ENCODE data around the gene CCL24.
"Not testable (repeated sequence)": the region's sequence is repeated elsewhere in the genome, so short reads cannot be mapped to it uniquely, and the experiment has no call there.

Gene CCL24, protein sequence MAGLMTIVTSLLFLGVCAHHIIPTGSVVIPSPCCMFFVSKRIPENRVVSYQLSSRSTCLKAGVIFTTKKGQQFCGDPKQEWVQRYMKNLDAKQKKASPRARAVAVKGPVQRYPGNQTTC

DNA sequence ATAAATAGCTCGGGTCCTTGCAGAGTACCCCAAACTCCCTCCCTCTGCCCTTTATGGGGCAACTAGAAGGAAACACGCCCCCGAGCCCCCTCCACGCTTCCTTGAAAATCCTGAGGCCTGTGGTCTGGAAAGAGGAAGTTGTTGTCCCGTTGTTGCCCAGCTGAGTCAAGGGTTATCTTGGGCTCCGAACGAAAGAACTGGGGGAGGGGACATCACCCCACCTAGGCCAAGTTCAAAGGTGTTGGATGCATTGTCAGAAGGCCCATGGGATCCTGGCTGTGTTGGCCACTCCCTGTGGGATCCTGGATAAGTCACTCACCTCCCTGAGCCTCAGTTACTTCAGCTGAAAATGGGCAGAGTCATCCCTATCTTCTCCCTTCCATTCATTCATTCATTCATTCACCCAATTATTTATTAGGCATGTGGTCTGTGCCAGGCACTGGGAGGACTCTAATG is at the start of gene CCL24:
CCL24 (minus strand) TSS at position 26 of the 456 bp plus-strand sequence. CDS start 91 bp downstream, outside the sequence.
- in situ Hi-C loops (cut with MboI; ENCODE audit: low sequenced_read_pairs): no loop called here

GRCh38 chr7:75861636-75862035 is 48.0 kb upstream of the CCL24 start:
- in situ Hi-C loops (cut with MboI; ENCODE audit: low sequenced_read_pairs): no loop called here

DNA sequence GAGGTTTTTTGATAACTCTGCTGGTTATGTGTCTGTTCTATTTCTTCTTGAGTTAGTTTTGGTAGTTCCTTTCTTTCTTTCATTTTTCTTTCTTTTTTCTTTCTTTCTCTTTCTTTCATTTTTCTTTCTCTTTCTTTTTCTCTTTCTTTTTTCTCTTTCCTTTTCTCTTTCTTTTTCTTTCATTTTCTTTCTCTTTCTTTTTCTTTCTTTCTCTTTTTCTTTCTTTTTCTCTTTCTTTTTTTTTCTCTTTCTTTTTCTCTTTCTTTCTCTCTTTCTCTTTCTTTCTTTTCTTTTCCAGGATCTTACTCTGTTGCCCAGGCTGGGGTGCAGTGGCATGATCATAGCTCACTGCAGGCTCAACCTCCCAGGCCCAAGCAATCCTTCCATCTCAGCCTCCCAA is 44.8 kb upstream of the CCL24 start:
- in situ Hi-C loops (cut with MboI; ENCODE audit: low sequenced_read_pairs): no loop called here

DNA sequence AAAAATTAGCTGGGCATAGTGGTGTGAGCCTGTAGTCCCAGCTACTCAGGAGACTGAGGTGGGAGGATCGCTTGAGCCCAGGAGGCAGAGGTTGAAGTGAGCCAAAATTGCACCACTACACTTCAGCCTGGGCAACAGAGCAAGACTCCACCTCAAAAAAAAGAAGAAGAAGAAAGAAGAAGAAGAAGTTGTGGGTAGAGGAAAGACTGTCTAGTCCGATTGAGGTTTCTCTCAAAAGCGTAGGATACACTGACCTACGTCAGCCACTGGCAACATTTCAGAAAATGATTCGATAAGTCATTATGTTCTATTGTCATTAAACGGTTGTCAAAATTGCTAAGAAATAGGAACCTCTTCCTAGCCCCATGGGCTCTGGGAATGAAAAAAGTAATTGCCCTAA is 42.9 kb upstream of the CCL24 start:
- in situ Hi-C loops (cut with MboI; ENCODE audit: low sequenced_read_pairs): no loop called here

DNA sequence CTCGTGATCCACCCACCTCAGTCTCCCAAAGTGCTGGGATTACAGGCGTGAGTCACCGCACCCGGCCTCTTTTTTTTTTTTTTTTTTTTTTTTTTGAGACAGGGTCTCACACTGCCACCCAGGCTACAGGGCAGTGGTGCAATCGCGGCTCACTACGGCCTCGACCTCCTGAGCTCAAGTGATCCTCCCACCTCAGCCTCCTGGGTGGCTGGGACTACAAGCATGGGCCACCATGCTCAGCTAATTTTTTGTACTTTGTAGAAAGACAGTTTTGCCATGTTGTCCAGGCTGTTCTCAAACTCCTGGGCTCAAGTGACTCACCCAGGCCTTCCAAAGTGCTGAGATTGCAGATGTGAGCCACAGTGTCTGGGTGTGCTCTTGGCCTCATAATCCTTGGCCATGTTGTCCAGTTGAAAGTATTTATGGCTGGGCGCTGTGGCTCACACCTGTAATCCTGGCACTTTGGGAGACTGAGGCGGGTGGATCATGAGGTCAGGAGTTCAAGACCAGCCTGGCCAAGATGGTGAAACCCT is 41.3 kb upstream of the CCL24 start:
- in situ Hi-C loops (cut with MboI; ENCODE audit: low sequenced_read_pairs): not testable (repeated sequence)

GRCh38 chr7:75854233-75854632 is 40.6 kb upstream of the CCL24 start:
- in situ Hi-C loops (cut with MboI; ENCODE audit: low sequenced_read_pairs): no loop called here

- in situ Hi-C loops (cut with MboI; ENCODE audit: low sequenced_read_pairs): no loop called here
These were observed 36.6 kb upstream of the CCL24 start for GRCh38 chr7:75850235-75850634.

DNA sequence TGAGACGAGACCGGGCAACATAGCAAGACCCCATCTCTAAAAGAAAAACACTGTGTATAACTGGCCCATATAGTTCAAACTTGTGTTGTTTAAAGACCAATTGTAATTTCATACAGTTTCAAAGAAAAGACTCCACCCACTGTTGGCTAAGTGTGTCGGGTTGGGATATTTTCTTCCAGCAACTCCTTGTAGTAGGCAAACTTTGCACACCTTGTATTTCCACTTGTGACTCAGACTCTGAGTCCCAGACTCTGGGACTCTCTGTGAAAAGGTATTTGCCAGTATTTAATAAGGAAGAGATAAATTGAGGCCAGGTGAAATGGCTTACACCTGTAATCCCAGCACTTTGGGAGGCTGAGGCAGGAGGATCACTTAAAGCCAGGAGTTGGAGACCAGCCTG is 36.0 kb upstream of the CCL24 start:
- in situ Hi-C loops (cut with MboI; ENCODE audit: low sequenced_read_pairs): no loop called here

- in situ Hi-C loops (cut with MboI; ENCODE audit: low sequenced_read_pairs): no loop called here
These were observed 34.1 kb upstream of the CCL24 start for GRCh38 chr7:75847707-75848106.

GRCh38 chr7:75845132-75845531 is 31.5 kb upstream of the CCL24 start:
- in situ Hi-C loops (cut with MboI; ENCODE audit: low sequenced_read_pairs): not testable (repeated sequence)

DNA sequence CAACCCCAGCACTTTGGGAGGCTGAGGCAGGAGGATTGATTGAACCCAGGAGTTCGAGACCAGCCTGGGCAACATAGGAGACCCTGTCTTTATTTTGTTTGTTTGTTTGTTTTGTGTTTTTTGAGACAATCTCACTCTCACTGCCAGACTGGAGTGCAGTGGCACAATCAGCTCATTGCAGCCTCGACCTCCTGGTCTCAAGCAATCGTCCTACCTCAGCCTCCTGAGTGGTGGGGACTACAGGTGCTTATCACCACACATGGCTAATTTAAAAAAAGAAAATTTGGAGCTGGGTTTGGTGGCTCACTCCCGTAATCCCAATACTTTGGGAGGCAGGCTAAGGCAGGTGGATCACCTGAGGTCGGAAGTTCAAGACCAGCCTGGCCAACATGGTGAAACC is 30.6 kb upstream of the CCL24 start:
- in situ Hi-C loops (cut with MboI; ENCODE audit: low sequenced_read_pairs): no loop called here

- in situ Hi-C loops (cut with MboI; ENCODE audit: low sequenced_read_pairs): no loop called here
These were observed 30.1 kb upstream of the CCL24 start for GRCh38 chr7:75843613-75844116.

DNA sequence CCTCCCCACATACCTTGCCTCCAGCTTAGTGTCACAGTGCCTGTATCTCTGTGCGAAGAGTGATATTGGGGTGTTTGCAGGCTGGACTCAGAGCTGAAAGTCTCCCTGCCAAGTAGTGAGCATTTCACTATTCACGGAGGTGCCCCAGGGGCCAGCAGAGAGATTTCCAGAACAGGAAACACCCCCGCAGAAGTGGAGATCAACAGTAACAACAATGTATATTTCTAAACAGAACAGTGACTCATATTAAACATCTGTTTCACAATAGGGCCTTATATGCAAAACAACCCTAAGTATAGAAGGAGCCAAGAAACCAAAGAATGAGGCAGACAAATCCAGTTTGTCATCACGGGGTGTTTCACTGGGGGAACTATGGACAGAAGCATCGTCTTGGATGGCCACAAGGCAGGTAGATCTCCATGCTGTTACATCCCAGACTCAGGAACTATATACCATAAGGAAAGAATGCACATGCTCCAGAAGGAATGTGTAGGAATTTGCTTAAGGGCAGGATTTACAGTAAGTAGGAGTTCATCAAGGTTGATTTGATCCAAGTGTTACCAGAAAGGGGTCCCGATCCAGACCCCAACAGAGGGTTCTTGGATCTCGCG is 29.3 kb upstream of the CCL24 start:
- in situ Hi-C loops (cut with MboI; ENCODE audit: low sequenced_read_pairs): no loop called here

GRCh38 chr7:75840029-75840428 is 26.4 kb upstream of the CCL24 start:
- in situ Hi-C loops (cut with MboI; ENCODE audit: low sequenced_read_pairs): no loop called here

DNA sequence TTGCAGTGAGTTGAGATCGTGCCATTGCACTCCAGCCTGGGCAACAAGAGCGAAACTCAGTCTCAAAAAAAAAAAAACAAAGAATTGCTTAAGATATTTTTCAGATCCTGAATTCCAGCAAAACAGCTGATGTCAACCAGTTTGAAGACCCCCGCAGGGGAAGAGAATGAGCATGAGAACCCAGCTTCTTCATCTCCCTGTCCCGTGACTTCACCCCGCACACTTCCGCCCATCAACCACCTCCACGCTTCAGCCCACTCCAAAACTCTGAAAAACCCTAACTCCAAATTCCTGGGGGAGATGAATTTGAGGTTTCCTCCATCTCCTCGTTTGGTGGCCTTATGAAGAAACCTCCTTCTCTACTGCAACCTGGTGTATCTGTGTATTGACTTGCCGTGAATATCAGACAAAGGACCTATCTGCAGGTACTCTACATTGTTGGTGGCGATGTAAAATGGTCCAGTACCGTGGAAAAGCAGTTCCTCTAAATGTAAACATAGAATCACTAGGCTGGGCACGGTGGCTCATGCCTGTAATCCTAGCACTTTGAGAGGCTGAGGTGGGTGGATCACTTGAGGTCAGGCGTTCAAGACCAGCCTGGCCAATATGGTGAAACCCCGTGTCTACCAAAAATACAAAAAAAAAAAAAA is 24.8 kb upstream of the CCL24 start:
- in situ Hi-C loops (cut with MboI; ENCODE audit: low sequenced_read_pairs): not testable (repeated sequence)

GRCh38 chr7:75836798-75837197 is 23.2 kb upstream of the CCL24 start:
- in situ Hi-C loops (cut with MboI; ENCODE audit: low sequenced_read_pairs): no loop called here

GRCh38 chr7:75835688-75836285 is 22.2 kb upstream of the CCL24 start:
- in situ Hi-C loops (cut with MboI; ENCODE audit: low sequenced_read_pairs): no loop called here

- in situ Hi-C loops (cut with MboI; ENCODE audit: low sequenced_read_pairs): not testable (repeated sequence)
These were observed 20.1 kb upstream of the CCL24 start for GRCh38 chr7:75833662-75834061.

GRCh38 chr7:75830978-75831377 is 17.4 kb upstream of the CCL24 start:
- in situ Hi-C loops (cut with MboI; ENCODE audit: low sequenced_read_pairs): no loop called here

DNA sequence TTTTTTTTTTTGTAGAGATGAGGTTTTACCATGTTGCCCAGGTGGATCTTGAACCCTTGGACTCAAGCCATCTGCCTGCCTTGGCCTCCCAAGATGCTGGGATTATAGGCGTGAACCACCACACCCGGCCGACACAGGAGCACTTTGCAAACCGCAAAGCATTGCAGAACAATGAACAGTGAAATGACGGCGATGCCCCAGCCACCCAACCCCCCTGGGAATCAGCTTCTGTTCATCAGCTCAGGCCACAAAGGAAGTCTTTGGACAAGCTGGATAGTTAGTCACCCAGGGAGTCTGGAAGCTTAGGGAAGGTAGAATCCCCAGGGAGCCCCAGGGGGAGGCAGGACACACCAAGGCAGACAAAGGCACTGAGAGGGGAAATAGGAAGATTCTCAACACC is 16.1 kb upstream of the CCL24 start:
- in situ Hi-C loops (cut with MboI; ENCODE audit: low sequenced_read_pairs): not testable (repeated sequence)

DNA sequence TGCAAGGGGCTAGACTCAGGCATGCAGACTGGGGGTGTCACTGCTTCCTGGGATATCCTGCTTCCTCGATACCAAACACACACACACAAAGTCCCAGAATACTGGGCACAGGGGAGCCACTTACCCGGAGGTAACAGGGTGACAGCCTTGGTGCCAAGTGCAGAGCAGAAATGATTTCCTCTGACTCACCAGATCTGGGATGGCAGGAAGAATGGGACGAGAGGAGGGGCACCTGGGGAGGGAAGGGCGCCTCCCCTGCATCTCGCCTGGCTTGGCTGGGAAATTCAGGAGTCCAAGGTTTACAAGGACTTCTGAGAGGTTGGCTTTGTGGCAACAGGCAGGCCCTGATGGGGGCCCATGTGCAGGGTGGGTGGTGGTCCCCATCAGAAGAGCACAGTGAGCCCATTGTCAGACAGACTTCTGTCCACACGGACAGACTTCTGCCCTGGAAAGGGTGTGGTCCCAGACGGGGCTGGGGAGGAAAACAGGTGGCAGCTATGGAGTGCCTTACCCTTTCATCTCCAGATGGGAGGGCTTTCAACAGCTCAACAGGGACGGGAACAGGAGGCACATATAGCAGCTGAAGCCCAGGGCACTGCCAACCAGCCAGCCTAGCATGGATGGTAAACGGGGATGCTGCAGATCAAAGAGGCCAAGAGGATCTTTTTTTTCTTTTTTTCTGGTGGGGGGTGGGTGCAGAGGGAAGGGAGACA is 9.7 kb upstream of the CCL24 start:
- in situ Hi-C loops (cut with MboI; ENCODE audit: low sequenced_read_pairs): no loop called here

All from hTERT RPE-1 (cell line).